ENCODE data around the gene SH3RF3.

SH3RF3 gene

GRCh38 chr2:109442715-109443319 is 313.8 kb downstream of the SH3RF3 start:
- Histone ChIP-seq H3K4me3 (no peak overlapping the region), H3K9me3 (peaks cover 65% of the 10 kb centered on the region), H3K4me1 (no peaks in the 10 kb centered on the region), H3K9ac (no peak overlapping the region), H3K27me3 (no peaks in the 10 kb centered on the region), H3K36me3 (peaks cover 56% of the 10 kb centered on the region), H3K4me2 (no peak overlapping the region), H4K20me1 (no peaks in the 10 kb centered on the region), H3K27ac (no peak overlapping the region)
- no peak for TF ChIP-seq Cebpa-rat (IDR thresholded peaks at IDR 0.05)

DNA sequence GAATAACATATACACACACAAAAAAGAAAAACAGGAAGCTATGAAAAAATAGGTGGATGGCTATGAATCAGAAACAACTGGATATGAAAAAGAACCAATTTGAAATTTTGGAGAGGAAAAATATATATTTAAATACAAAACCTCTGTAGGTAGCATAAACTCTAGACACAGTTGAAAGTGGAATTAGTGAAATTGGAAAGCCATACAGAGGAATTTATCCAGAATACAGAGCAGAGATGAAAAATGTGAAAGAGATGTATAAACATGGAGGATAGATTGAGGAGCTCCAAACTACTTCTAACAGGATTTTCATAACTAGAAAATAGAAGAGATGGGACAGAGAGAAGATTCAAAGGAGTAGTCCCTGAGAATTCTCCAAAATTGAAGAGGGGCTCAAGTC is 315.9 kb downstream of the SH3RF3 start:
- no peak for TF ChIP-seq Cebpa-rat (IDR thresholded peaks at IDR 0.05)
- no peaks in the 10 kb centered on the region for H4K20me1 ChIP-seq
- H3K27me3 ChIP-seq, result no peaks in the 10 kb centered on the region
- H3K4me3 ChIP-seq, result no peak overlapping the region
- H3K9ac ChIP-seq, result no peak overlapping the region
- peaks cover 54% of the 10 kb centered on the region for H3K9me3 ChIP-seq
- H3K27ac ChIP-seq, result no peak overlapping the region
- H3K4me2 ChIP-seq, result no peak overlapping the region
- peaks cover 40% of the 10 kb centered on the region for H3K36me3 ChIP-seq
- peaks cover 12% of the 10 kb centered on the region for H3K4me1 ChIP-seq

DNA sequence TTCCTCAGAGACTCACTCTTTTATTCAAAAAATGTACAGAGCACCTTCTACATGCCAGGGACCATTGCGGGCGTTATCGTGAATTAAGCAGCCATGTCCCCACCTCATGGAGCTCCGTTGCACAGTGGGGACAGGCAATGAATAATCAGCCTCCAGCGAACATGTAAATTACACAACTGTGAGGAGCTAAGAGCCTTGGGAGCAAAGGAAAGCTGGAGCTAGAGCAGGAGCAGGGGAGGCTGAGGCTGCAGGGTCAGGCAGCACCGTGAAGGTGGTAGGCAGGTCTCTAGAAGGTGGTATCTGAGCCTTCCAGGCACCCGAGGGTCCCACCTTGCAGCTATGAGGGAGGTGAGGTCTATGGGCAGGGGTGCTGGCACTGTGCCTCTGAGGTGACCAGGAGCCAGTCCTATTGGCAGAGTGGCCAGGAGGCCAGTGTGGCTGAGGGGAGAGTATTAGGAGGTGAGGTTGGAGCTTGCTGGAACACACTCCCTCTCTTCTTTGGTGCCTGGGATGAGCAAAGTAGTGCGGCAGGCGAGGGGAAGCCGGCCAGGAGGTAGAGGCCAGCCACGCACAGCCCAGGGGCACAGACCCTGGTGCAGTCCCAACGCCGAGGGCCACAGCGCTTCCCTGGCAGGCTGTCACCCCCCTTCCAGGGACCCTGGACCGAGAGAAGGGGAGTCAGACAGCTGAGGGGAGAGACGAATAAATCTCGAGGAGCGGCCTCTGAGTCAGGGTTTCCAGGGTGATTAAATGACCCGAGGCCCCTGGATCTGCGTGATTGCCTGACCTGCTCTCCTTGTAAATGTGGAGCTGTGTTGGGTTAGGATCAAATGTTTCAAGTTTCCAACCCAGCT is 317.5 kb downstream of the SH3RF3 start:
- no peak for TF ChIP-seq Cebpa-rat (IDR thresholded peaks at IDR 0.05)
- Histone ChIP-seq H3K4me1 (peaks cover 23% of the 10 kb centered on the region), H3K27ac (0 out of 2 replicates have a peak overlapping the region, but pooled peaks have one; percentile 35), H3K9ac (no peak overlapping the region), H3K9me3 (peaks cover 38% of the 10 kb centered on the region), H3K4me2 (no peak overlapping the region), H3K4me3 (no peak overlapping the region), H4K20me1 (no peaks in the 10 kb centered on the region), H3K27me3 (no peaks in the 10 kb centered on the region), H3K36me3 (peaks cover 35% of the 10 kb centered on the region)

- no peak overlapping the region for H3K4me2 ChIP-seq
- peaks cover 35% of the 10 kb centered on the region for H3K36me3 ChIP-seq
- H3K4me3 ChIP-seq, result no peak overlapping the region
- TF ChIP-seq Cebpa-rat (IDR thresholded peaks at IDR 0.05), result no peak
- H3K9me3 ChIP-seq, result peaks cover 30% of the 10 kb centered on the region
- peaks cover 31% of the 10 kb centered on the region for H3K4me1 ChIP-seq
- no peaks in the 10 kb centered on the region for H4K20me1 ChIP-seq
- no peaks in the 10 kb centered on the region for H3K27me3 ChIP-seq
- no peak overlapping the region for H3K9ac ChIP-seq
- H3K27ac ChIP-seq, result no peak overlapping the region
These were observed 318.3 kb downstream of the SH3RF3 start for GRCh38 chr2:109447251-109447661.

DNA sequence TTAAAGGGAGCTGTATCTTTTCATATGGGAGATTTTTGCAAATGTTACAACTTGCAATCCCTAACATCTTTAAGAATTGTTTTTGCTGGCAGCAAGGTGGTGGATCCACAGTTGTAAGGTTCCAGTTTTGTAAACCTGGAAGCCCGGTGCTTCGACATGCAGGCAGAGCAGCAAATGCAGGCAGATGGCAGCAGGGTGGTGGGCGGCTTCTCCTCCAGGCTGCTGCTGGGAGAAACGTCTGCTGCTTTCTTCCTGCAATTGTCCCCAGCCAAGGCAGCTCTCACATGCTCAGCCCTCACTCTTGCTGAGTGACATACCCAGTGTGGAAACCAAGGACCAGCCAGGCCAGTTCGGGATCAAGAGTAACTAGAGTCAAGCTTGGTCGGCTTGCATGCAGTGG is 318.8 kb downstream of the SH3RF3 start:
- H3K27ac ChIP-seq, result no peak overlapping the region
- H3K9me3 ChIP-seq, result peaks cover 25% of the 10 kb centered on the region
- peaks cover 36% of the 10 kb centered on the region for H3K4me1 ChIP-seq
- H3K36me3 ChIP-seq, result peaks cover 35% of the 10 kb centered on the region
- TF ChIP-seq Cebpa-rat (IDR thresholded peaks at IDR 0.05), result no peak
- H3K9ac ChIP-seq, result no peak overlapping the region
- H4K20me1 ChIP-seq, result no peaks in the 10 kb centered on the region
- no peak overlapping the region for H3K4me3 ChIP-seq
- no peaks in the 10 kb centered on the region for H3K27me3 ChIP-seq
- H3K4me2 ChIP-seq, result no peak overlapping the region

- Histone ChIP-seq H3K9ac (no peak overlapping the region), H3K4me1 (peaks cover 39% of the 10 kb centered on the region), H4K20me1 (no peaks in the 10 kb centered on the region), H3K36me3 (peaks cover 35% of the 10 kb centered on the region), H3K27me3 (no peaks in the 10 kb centered on the region), H3K4me3 (no peak overlapping the region), H3K4me2 (no peak overlapping the region), H3K27ac (no peak overlapping the region), H3K9me3 (peaks cover 21% of the 10 kb centered on the region)
- no peak for TF ChIP-seq Cebpa-rat (IDR thresholded peaks at IDR 0.05)
These were observed 319.2 kb downstream of the SH3RF3 start for GRCh38 chr2:109448207-109448606.

GRCh38 chr2:109448946-109449788 is 320.2 kb downstream of the SH3RF3 start:
- H3K4me2 ChIP-seq, result peak overlapping the region; percentile 19; the same call in 1 of the 2 replicates
- peaks cover 39% of the 10 kb centered on the region for H3K36me3 ChIP-seq
- H3K27ac ChIP-seq, result peak overlapping the region; percentile 25; the same call in 1 of the 2 replicates
- H3K4me3 ChIP-seq, result no peak overlapping the region
- TF ChIP-seq Cebpa-rat (IDR thresholded peaks at IDR 0.05), result no peak
- no peaks in the 10 kb centered on the region for H4K20me1 ChIP-seq
- no peak overlapping the region for H3K9ac ChIP-seq
- peaks cover 11% of the 10 kb centered on the region for H3K9me3 ChIP-seq
- H3K27me3 ChIP-seq, result no peaks in the 10 kb centered on the region
- H3K4me1 ChIP-seq, result peaks cover 39% of the 10 kb centered on the region

DNA sequence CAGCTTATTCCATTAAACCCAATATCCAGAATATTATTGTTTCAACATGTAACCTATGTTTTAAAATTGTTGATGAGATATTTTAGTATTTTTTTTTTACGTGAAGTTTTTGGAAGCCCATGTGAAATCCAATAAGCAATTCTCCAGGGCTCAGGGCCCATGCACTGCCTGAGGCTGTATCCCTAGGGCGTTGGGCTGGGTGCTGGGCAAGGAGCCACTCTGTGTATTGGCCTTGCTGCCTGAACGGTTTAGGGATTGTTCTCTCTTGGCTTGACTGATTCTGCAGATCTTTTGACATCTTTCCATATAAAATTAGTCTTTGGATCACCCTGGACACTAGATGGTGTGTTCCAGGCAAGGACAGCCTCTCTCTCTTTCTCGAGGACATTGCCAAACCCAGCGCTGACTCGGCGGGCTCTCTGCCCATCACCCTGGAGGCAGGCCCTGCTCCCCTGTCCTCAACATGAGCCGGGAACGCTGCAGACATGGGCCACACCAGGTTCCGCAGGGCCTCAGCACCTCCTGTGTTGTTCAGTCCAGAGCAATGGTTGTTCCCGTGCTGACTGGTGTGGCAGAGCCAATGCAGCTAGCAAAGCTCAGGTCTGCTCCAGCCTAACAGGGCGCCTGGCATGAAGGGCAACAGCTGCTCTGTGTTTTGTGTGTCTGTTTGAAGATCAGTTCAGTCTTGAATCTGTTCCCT is 321.7 kb downstream of the SH3RF3 start:
- H3K27ac ChIP-seq, result no peak overlapping the region
- H3K9me3 ChIP-seq, result no peaks in the 10 kb centered on the region
- H3K27me3 ChIP-seq, result no peaks in the 10 kb centered on the region
- no peak overlapping the region for H3K9ac ChIP-seq
- H3K4me2 ChIP-seq, result no peak overlapping the region
- peaks cover 42% of the 10 kb centered on the region for H3K4me1 ChIP-seq
- TF ChIP-seq Cebpa-rat (IDR thresholded peaks at IDR 0.05), result no peak
- no peak overlapping the region for H3K4me3 ChIP-seq
- no peaks in the 10 kb centered on the region for H4K20me1 ChIP-seq
- H3K36me3 ChIP-seq, result peaks cover 41% of the 10 kb centered on the region

DNA sequence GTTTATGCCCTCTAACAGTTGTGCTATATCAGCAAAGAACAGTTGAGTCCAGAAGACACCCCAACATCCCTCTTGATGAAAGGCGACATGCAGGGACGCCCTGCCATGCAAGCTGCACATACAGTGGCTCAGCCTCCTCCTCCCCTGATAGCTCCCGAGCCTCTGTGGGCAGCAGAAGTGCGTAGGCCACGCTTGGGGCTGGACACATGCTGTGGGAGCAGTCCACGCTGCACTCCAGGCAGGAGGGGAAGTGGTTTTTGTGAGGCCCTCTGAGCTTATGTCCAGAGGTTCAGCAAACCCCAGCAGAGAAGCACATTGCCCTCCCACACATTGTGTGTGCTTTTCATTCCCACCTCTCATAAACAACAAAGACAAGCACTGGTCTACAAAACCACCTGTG is 322.7 kb downstream of the SH3RF3 start:
- Histone ChIP-seq H3K27ac (peak overlapping the region; percentile 40; the same call in 1 of the 2 replicates), H4K20me1 (no peaks in the 10 kb centered on the region), H3K27me3 (no peaks in the 10 kb centered on the region), H3K4me2 (peak overlapping the region; percentile 45), H3K4me3 (no peak overlapping the region), H3K4me1 (peaks cover 52% of the 10 kb centered on the region), H3K36me3 (peaks cover 51% of the 10 kb centered on the region), H3K9me3 (no peaks in the 10 kb centered on the region), H3K9ac (no peak overlapping the region)
- TF ChIP-seq Cebpa-rat (IDR thresholded peaks at IDR 0.05), result no peak

Data from BLaER1 (cell line).